Activated CD4-positive, alpha-beta T cell treated with anti-CD3 and anti-CD28 coated beads, Interleukin-2, amount 10 ng/mL, durations not matched to agents 24 days and 14 days (primary cell): ENCODE data around the gene SSR2. TPM values are rescaled to one million over a fixed set of nuclear protein-coding genes. Genes with fewer than 3 reads are reported as not detected.
A peak's percentile ranks its signal among the peaks of the same experiment; 100 is the strongest.

Experiments used
- DNase-seq: peaks from one replicate; pipeline ENCODE4 v3.0.0; 2022
- H3K27ac Mint-ChIP-seq: one replicate; pipeline ENCODE4 v1.8.0; 2022; ENCODE audit warnings: mild to moderate bottlenecking, mixed read lengths
- H3K27me3 Mint-ChIP-seq: one replicate; pipeline ENCODE4 v1.8.0; 2022; ENCODE audit warnings: mixed read lengths
- H3K36me3 Mint-ChIP-seq: one replicate; pipeline ENCODE4 v1.8.0; 2022; ENCODE audit warnings: low read depth, mild to moderate bottlenecking, mixed read lengths
- H3K4me1 Mint-ChIP-seq: one replicate; pipeline ENCODE4 v1.8.0; 2021; ENCODE audit warnings: mixed read lengths
- H3K4me3 Mint-ChIP-seq: one replicate; pipeline ENCODE4 v1.8.0; 2022; ENCODE audit warnings: mild to moderate bottlenecking, moderate library complexity, mixed read lengths
- H3K9me3 Mint-ChIP-seq: one replicate; pipeline ENCODE4 v1.8.0; 2021; ENCODE audit warnings: mixed read lengths
- intact Hi-C: fragments of 100-400 bp; cut with micrococcal nuclease; formaldehyde crosslinking; loops from one replicate; pipeline ENCODE4 v1.15.1; 2023
- total RNA-seq: library from RNA; stranded (reverse); gene quantifications from 2 replicates; pipeline ENCODE4 v1.2.3, GENCODE V29; 2022

SSR2 gene
- 175 and 176 TPM in 2 replicates for total RNA-seq

DNA sequence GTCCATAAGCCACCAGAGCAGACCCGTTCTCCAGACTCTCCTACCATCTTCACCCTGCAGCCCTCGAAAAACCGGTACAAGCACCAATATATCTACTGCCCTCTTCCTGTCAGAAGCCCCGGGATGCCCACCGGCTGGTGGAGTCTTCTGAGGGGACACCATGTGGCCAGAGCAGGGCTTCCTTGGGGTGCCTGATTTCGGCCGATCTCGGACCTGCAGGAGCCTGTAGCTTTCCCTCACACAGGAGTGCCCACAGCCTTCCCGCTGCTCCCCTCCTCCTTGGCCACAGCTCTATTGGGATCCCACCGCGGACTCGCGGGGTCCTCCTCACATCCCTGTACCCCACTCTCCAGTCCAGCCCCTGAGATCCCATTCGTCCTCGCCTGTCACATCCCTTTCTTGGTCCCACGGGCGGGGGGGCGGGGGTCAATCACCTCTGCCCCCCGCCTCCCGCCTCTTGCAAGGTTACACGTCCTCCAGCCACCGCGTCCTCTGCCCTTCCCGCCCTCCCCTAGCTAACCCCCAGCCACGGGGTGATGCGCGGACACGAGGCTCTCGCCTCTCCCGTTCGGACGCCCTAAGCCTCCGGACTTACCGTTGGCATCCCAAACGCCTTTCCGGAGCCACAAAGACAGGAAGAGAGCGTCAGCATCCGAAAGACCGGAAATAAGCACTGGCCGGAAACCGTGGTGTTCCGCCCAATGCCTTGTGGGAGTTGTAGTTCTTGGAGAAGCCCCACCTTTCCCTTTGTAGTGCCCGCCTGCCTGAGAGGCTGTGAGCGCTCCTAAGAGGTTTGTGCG is at the start of gene SSR2:
Gene SSR2 (minus strand): TSS at position 659 of the 800 bp plus-strand sequence. CDS start 784 bp downstream, outside the sequence.
- peaks cover 4% of the 10 kb centered on the region for H3K27me3 Mint-ChIP-seq
- H3K4me1 Mint-ChIP-seq, result peaks cover 27% of the 10 kb centered on the region
- H3K9me3 Mint-ChIP-seq, result no peaks in the 10 kb centered on the region
- intact Hi-C loops, result loop anchor here (1.0 to 2.0 kb wide), 2 partner anchors 16 to 33 kb away; partner anchors contain the start of gene UBQLN4
- H3K27ac Mint-ChIP-seq, result peak within 1 kb of the TSS; percentile 93
- H3K4me3 Mint-ChIP-seq, result peak within 1 kb of the TSS; percentile 92
- peak; percentile 97 for DNase-seq
- H3K36me3 Mint-ChIP-seq, result peaks cover 29% of the 10 kb centered on the region

DNA sequence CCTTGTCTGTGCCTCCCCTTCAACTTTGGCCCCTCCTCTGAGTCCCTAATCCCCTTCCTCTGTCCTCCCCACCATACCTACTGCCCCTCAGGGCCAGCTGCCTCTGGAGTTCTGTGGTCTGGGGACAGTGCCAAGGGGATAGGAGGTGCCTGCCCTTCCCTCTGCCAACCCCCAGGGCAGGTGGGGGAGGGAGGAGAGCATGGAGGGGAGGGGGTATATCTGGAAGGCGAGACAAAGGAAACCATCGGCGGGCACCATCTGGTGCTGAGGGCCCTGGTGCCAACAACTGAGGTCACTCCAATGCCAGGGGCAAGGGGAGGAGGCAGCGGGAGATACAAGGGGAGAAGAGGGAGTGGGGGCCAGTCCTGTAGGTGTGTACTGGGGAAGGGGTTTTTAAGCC is 49.8 kb upstream of the SSR2 start:
- peaks cover 8% of the 10 kb centered on the region for H3K4me1 Mint-ChIP-seq
- no peak overlapping the region for H3K4me3 Mint-ChIP-seq
- no peaks in the 10 kb centered on the region for H3K36me3 Mint-ChIP-seq
- intact Hi-C loops, result no loop called here
- no peaks in the 10 kb centered on the region for H3K9me3 Mint-ChIP-seq
- no peak for DNase-seq
- H3K27ac Mint-ChIP-seq, result no peak overlapping the region
- H3K27me3 Mint-ChIP-seq, result peaks cover 23% of the 10 kb centered on the region

DNA sequence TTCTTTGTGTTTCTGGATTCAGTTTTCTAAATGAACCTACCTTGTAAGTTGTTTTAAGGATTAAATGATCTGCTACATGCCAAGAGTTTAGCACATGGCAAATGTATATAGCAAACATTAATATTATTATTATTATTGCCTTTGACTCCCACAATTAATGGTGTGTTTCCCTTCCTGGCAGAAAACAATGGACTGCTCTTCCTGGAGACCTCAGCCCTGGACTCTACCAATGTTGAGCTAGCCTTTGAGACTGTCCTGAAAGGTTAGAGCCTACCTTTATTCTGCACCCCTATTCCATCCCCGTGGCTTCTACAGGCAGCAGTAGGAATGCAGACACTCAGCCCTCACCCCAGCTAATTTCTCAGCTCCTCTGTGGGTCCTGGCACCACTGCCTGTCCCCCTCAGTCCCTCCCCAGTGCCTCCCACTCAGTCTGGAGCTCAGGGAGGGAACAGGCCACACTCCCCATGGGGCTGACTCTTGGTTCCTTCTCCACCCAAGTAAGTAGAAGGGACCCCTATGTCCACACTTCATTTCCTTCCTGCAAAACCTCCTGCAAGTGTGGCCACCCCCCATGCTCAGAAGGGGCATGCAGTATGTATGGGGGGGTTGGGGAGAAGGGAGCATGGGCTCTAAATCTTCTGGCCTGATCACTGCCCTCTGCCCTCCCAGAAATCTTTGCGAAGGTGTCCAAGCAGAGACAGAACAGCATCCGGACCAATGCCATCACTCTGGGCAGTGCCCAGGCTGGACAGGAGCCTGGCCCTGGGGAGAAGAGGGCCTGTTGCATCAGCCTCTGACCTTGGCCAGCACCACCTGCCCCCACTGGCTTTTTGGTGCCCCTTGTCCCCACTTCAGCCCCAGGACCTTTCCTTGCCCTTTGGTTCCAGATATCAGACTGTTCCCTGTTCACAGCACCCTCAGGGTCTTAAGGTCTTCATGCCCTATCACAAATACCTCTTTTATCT is 49.0 kb upstream of the SSR2 start:
- H3K27me3 Mint-ChIP-seq, result peaks cover 19% of the 10 kb centered on the region
- no peaks in the 10 kb centered on the region for H3K9me3 Mint-ChIP-seq
- H3K4me3 Mint-ChIP-seq, result no peak overlapping the region
- no peak for DNase-seq
- peaks cover 11% of the 10 kb centered on the region for H3K4me1 Mint-ChIP-seq
- H3K36me3 Mint-ChIP-seq, result no peaks in the 10 kb centered on the region
- H3K27ac Mint-ChIP-seq, result no peak overlapping the region
- intact Hi-C loops, result loop anchor here (5.0 kb wide), 1 partner anchor 137 kb away; the partner anchor contains the start of gene KHDC4

DNA sequence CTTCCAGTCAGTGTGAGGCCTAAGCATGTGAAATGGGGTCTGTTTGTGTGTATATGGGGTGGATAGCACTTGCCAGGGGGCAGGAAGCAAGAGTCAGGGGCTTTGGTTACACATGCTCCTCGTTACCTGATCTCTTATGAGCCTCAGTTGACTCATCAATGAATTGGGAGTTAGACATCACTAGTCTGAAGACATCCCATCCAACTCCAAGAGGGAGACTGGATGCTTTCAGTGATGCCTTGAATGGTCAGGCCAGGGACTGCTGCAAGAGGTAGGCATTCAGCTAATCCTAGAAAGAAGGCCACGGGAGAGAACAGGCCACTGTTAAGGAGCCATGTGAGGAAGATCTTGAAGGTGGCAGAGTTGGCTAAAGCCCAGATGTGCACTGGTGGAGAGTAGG is 46.5 kb upstream of the SSR2 start:
- Mint-ChIP-seq H3K27ac (no peak overlapping the region), H3K36me3 (no peaks in the 10 kb centered on the region), H3K4me3 (no peak overlapping the region), H3K27me3 (peaks cover 7% of the 10 kb centered on the region), H3K4me1 (peaks cover 11% of the 10 kb centered on the region), H3K9me3 (no peaks in the 10 kb centered on the region)
- intact Hi-C loops, result loop anchor here (5.0 kb wide), 1 partner anchor 135 kb away; the partner anchor contains the start of gene KHDC4
- DNase-seq, result no peak

DNA sequence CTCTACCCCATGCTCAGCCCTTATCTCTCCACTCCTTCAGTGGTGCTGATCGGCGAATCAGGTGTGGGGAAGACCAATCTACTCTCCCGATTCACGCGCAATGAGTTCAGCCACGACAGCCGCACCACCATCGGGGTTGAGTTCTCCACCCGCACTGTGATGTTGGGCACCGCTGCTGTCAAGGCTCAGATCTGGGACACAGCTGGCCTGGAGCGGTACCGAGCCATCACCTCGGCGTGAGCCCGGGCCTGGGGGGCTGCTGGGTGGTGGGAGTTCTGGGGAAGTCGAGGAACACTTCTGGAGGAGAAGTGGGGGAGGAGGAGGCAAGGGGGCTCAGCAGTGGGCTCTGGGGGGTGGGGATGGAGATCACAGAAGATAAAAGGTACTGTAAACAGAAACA is 45.1 kb upstream of the SSR2 start:
- Mint-ChIP-seq H3K4me3 (no peak overlapping the region), H3K4me1 (peaks cover 11% of the 10 kb centered on the region), H3K27ac (no peak overlapping the region), H3K36me3 (no peaks in the 10 kb centered on the region), H3K27me3 (peaks cover 2% of the 10 kb centered on the region), H3K9me3 (no peaks in the 10 kb centered on the region)
- no peak for DNase-seq
- intact Hi-C loops, result loop anchor here (1.0 to 5.0 kb wide), 2 partner anchors 40 to 134 kb away; partner anchors contain the start of gene KHDC4

DNA sequence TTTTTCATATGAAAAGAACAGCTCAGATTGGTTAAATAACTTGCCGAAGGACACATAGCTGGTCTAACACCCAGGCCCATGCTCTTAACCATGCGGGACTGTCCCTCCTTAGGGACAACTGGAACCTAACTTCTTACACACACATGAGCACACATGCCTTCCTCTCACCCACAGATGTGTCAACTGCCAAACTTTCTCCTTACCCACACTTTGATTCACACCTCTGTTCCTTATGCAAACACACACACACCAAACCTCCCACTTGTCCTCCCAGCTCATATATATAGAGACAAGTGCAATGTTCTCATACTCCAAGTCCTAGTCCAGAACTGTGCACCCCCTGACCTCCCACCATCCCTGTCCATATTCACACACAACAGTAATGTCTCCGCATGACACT is 44.5 kb upstream of the SSR2 start:
- H3K27me3 Mint-ChIP-seq, result peaks cover 2% of the 10 kb centered on the region

DNA sequence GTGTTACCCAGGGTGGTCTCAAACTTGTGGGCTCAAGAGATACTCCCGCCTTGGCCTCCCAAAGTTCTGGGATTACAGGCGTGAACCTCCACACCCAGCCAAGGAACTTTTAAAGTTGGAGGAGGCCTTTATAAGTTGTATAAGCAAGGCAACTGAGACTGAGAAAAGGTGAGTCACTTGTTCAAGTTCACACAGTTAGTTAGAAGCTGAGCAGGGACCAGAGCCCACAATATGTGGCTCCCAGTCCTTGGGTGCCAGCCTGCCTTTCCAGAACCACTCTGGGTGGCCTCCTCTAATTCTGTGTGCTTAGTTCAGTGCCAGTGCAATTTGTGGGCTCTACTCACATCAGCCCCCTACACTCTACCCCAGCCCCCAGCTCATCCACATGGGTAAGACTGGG is 43.9 kb upstream of the SSR2 start:
- intact Hi-C loops, result loop anchor here (5.0 kb wide), 1 partner anchor 132 kb away; the partner anchor contains the start of gene KHDC4
- Mint-ChIP-seq H3K4me1 (peaks cover 11% of the 10 kb centered on the region), H3K4me3 (no peak overlapping the region), H3K27ac (no peak overlapping the region), H3K27me3 (peaks cover 2% of the 10 kb centered on the region), H3K36me3 (no peaks in the 10 kb centered on the region), H3K9me3 (no peaks in the 10 kb centered on the region)
- DNase-seq, result no peak

More for the DNA sequence above, 44.5 kb upstream of the SSR2 start:
- Mint-ChIP-seq H3K4me3 (no peak overlapping the region), H3K4me1 (peaks cover 11% of the 10 kb centered on the region), H3K9me3 (no peaks in the 10 kb centered on the region), H3K27ac (peak overlapping the region; percentile 2), H3K36me3 (no peaks in the 10 kb centered on the region)
- intact Hi-C loops, result loop anchor here (5.0 kb wide), 1 partner anchor 133 kb away; the partner anchor contains the start of gene KHDC4
- no peak for DNase-seq

DNA sequence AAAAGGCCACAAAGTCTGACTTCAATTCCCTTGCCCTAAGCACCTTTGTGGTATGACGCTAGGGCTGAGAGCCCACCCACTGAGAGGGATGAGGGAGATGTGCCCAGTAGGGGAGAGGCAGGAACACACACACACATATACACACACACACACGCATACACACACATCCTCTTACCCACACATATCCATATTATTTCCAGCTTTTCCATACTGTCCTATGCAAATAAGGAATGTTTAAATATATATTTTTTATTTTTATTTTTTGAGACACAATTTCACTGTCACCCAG is 43.2 kb upstream of the SSR2 start:
- Mint-ChIP-seq H3K36me3 (peaks cover 2% of the 10 kb centered on the region), H3K27ac (no peak overlapping the region), H3K9me3 (no peaks in the 10 kb centered on the region), H3K4me1 (peaks cover 11% of the 10 kb centered on the region), H3K4me3 (no peak overlapping the region), H3K27me3 (no peaks in the 10 kb centered on the region)
- intact Hi-C loops, result no loop called here
- DNase-seq, result no peak

DNA sequence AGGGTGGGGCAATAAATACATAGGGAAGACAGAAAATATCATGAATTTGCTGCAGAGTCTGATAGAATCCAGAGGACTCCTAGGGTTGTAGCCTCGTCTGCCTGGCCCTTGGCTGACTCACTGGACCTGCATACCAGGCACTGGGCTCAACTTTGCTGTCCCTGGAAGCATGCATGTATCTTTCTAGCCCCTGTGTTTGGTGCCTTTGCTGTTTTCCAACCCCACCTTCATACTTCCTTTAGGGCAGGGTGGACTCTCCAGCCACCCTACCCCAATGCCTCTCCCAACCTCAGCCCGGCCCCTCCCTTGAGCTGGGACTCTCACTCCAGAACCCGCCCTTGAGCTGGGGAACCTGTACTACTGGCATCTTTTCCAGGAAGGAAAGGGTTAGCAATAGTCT is 41.4 kb upstream of the SSR2 start:
- DNase-seq, result no peak
- no peaks in the 10 kb centered on the region for H3K27me3 Mint-ChIP-seq
- no peak overlapping the region for H3K4me3 Mint-ChIP-seq
- H3K4me1 Mint-ChIP-seq, result peaks cover 11% of the 10 kb centered on the region
- no peaks in the 10 kb centered on the region for H3K9me3 Mint-ChIP-seq
- peaks cover 13% of the 10 kb centered on the region for H3K36me3 Mint-ChIP-seq
- intact Hi-C loops, result no loop called here
- no peak overlapping the region for H3K27ac Mint-ChIP-seq

DNA sequence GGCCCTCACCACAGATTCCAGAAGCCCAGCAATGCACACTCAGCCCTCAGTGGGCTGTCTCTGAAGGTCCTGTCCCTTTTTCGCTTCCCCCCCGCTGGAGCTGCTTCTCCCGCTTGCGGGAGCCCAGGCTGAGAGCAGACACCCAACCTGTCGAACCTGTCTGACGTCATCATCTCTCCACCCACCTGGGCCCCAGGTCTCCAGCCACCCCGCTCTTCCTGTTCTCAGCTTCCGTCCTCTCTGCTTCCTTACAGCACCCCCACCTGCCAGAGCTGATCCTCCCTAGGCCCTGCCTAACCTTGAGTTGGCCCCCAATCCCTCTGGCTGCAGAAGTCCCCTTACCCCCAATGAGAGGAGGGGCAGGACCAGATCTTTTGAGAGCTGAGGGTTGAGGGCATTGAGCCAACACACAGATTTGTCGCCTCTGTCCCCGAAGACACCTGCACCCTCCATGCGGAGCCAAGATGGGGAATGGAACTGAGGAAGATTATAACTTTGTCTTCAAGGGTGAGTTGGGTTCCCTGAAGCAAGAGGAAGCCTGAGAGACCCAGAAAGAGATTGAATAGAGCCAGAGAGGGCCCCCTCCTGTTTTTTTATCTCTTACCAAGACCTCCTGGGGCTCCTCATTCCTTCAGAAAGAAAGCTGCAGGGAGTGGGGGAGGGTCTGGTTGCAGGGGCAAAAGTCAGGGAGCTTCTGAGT is 40.3 kb upstream of the SSR2 start, which contains the start of gene RAB25:
Gene RAB25 (plus strand): TSS at position 224 of the 700 bp plus-strand sequence. CDS start 241 bp downstream, at position 465.
- no peaks in the 10 kb centered on the region for H3K27me3 Mint-ChIP-seq
- intact Hi-C loops, result no loop called here

DNA sequence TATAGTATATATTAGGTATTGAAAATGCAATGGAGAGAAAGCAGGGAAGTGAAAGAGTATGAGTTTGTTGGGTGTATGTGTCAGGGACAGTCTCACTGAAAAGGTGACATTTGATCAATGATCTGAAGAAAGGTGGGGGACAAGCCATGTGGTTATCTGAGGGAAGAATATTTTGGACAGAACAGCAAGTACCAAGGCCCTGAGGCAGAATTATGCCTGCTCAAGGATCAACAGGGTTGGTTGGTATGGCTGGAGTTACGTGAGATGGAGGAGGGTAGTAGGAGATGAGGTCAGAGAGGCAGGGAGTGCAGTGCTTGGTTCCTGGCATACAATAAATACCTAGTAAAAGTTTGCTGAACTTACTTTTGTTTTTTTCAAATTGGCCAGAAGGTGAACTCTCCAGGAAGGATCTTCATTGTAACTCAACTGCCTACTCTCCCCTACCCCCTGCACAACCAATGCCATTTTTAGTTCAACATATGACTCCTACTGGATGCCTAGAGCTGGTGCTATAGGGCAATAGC is 35.6 kb upstream of the SSR2 start:
- intact Hi-C loops, result loop anchor here (10.0 kb wide), 3 partner anchors 52 to 668 kb away; partner anchors contain the start of genes ISG20L2, MEF2D and METTL25B
- Mint-ChIP-seq H3K4me3 (no peak overlapping the region), H3K36me3 (peaks cover 22% of the 10 kb centered on the region)

More for the DNA sequence above, 40.3 kb upstream of the SSR2 start, which contains the start of gene RAB25:
- H3K9me3 Mint-ChIP-seq, result no peaks in the 10 kb centered on the region
- H3K4me3 Mint-ChIP-seq, result no peak within 1 kb of the TSS
- no peak for DNase-seq
- peaks cover 18% of the 10 kb centered on the region for H3K36me3 Mint-ChIP-seq
- peaks cover 11% of the 10 kb centered on the region for H3K4me1 Mint-ChIP-seq
- H3K27ac Mint-ChIP-seq, result no peak within 1 kb of the TSS

DNA sequence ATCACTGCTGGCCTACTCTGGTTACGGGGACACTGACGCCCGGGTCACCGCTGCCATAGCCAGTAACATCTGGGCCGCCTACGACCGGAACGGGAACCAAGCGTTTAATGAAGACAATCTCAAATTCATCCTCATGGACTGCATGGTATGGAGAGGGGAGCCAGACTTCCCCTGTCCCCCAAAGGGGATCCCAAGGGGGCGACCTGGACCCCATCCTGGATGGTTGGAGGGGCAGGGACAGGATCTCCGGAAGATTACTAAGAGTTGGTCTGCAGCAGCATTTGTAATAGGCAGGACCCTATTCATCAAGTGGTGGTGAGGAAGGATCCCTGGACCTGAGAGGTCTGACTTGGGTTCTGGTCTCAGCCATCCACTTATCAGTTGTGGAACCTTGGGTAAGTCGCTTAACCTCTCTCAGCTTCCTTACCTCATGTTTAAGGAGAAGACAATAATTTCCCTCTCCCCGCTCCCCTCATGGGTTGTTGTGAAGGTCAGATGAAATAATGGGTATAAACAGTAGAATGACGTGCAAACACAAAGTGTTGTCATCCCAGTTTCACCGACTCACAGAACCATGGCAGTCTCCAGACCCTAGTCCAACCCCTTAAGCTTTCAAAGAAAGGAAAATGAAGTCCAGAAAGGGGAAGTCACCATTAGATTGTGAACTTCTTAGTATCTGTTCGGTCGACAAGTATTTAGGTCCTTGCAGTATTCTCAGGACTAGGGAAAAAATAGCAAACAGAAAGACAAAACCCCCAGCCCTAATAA is 34.7 kb upstream of the SSR2 start:
- no peaks in the 10 kb centered on the region for H3K9me3 Mint-ChIP-seq
- peaks cover 29% of the 10 kb centered on the region for H3K4me1 Mint-ChIP-seq
- H3K27ac Mint-ChIP-seq, result peak overlapping the region; percentile 89
- H3K4me3 Mint-ChIP-seq, result peak overlapping the region; percentile 97
- no peaks in the 10 kb centered on the region for H3K27me3 Mint-ChIP-seq
- no peak for DNase-seq
- intact Hi-C loops, result loop anchor here (2.0 to 10.0 kb wide), 5 partner anchors 51 to 669 kb away; partner anchors contain the start of genes ISG20L2, MEF2D, METTL25B and RIT1
- peaks cover 27% of the 10 kb centered on the region for H3K36me3 Mint-ChIP-seq

More for the DNA sequence above, 35.6 kb upstream of the SSR2 start:
- H3K4me1 Mint-ChIP-seq, result peaks cover 29% of the 10 kb centered on the region
- no peak overlapping the region for H3K27ac Mint-ChIP-seq
- no peak for DNase-seq
- H3K27me3 Mint-ChIP-seq, result no peaks in the 10 kb centered on the region
- no peaks in the 10 kb centered on the region for H3K9me3 Mint-ChIP-seq
